ENCODE results near the gene PRPF38B.

DNA sequence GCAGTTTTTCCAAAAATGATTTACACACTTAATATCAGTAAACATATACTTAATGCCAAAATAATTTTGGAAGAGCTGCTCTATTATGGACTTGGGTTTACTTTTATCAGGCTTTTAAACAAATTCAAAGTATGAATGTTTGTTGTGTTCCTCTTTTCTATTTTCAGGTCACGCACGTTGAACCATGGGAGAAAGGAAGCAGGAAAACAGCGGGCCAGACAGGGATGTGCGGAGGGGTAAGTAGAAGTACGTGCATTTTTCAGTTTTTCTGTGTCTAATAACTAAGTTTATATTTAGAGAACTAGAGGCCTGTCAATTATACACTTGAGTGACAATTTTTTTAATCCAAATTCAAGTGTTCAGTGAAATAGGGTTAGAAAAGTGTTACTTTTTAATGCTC lies 3.4 kb downstream of the PRPF38B start:
- TF ChIP-seq, protein P1, sequence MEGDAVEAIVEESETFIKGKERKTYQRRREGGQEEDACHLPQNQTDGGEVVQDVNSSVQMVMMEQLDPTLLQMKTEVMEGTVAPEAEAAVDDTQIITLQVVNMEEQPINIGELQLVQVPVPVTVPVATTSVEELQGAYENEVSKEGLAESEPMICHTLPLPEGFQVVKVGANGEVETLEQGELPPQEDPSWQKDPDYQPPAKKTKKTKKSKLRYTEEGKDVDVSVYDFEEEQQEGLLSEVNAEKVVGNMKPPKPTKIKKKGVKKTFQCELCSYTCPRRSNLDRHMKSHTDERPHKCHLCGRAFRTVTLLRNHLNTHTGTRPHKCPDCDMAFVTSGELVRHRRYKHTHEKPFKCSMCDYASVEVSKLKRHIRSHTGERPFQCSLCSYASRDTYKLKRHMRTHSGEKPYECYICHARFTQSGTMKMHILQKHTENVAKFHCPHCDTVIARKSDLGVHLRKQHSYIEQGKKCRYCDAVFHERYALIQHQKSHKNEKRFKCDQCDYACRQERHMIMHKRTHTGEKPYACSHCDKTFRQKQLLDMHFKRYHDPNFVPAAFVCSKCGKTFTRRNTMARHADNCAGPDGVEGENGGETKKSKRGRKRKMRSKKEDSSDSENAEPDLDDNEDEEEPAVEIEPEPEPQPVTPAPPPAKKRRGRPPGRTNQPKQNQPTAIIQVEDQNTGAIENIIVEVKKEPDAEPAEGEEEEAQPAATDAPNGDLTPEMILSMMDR (IDR thresholded peaks at IDR 0.05), result no peak
- TF ChIP-seq EP300 (IDR thresholded peaks at IDR 0.05; ENCODE audit: borderline replicate concordance in 1 of 2, low read depth in 1 of 2, low read length in 1 of 2) (no peak), YY1 (IDR thresholded peaks at IDR 0.05; ENCODE audit: low read depth) (no peak)
